ENCODE measurements around the gene CUBN. TPM values are rescaled to one million over a fixed set of nuclear protein-coding genes. Genes with fewer than 3 reads are reported as not detected.

CUBN gene
- total RNA-seq, 1 donor, result 1.1 TPM

DNA sequence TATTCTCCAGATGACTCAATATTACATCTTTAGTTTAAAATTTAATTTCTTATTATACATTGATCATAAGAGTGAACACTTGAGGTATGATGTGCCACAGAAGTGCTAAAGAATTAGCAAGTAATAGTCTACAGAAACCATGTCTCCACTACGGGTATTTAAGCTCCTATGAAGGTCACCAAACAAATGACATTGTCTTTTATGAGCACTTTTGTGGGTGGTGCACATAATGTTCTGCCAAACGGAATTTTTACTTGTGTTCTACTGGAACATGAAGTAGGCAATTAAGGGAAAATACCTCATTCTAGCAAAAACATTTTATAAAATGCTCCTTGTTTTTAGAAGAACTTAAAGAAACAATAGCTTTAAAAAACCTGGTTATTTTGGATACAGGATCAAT is 27.4 kb upstream of the CUBN start:
- no peak for DNase-seq (ENCODE audit: insufficient read length, low spot score, missing footprints)
- Histone ChIP-seq H3K4me2 (ENCODE audit: insufficient read depth, low read length) (no peak overlapping the region), H3K4me1 (ENCODE audit: insufficient read depth, low read length) (no peaks in the 10 kb centered on the region)

GRCh38 chr10:17155826-17156225 is 26.2 kb upstream of the CUBN start:
- H4K20me1 ChIP-seq (ENCODE audit: insufficient read depth, low read length), result no peaks in the 10 kb centered on the region
- no peak overlapping the region for H3K4me3 ChIP-seq (ENCODE audit: insufficient read depth, low read length)
- DNase-seq (ENCODE audit: insufficient read length, low spot score, missing footprints), result no peak
- H3K36me3 ChIP-seq (ENCODE audit: insufficient read depth, low read length), result no peaks in the 10 kb centered on the region
- no peak for TF ChIP-seq CTCF (IDR thresholded peaks at IDR 0.05; ENCODE audit: extremely low read depth, low read depth, low read length)
- H3K9me3 ChIP-seq (ENCODE audit: low read depth, low read length), result no peaks in the 10 kb centered on the region
- no peak overlapping the region for H2AFZ ChIP-seq (ENCODE audit: low read length)
- H3K4me1 ChIP-seq (ENCODE audit: insufficient read depth, low read length), result no peaks in the 10 kb centered on the region
- no peak overlapping the region for H3K4me2 ChIP-seq (ENCODE audit: insufficient read depth, low read length)
- no peaks in the 10 kb centered on the region for H3K27me3 ChIP-seq (ENCODE audit: insufficient read depth, low read length)
- no peak overlapping the region for H3K27ac ChIP-seq (ENCODE audit: low read depth, low read length)
- H3K79me2 ChIP-seq (ENCODE audit: insufficient read depth, low read length), result no peaks in the 10 kb centered on the region

More for the DNA sequence above, 27.4 kb upstream of the CUBN start:
- Histone ChIP-seq H3K79me2 (ENCODE audit: insufficient read depth, low read length) (no peaks in the 10 kb centered on the region), H3K27ac (ENCODE audit: low read depth, low read length) (no peak overlapping the region), H2AFZ (ENCODE audit: low read length) (no peak overlapping the region), H3K27me3 (ENCODE audit: insufficient read depth, low read length) (no peaks in the 10 kb centered on the region), H3K9me3 (ENCODE audit: low read depth, low read length) (no peaks in the 10 kb centered on the region), H3K36me3 (ENCODE audit: insufficient read depth, low read length) (no peaks in the 10 kb centered on the region), H4K20me1 (ENCODE audit: insufficient read depth, low read length) (no peaks in the 10 kb centered on the region), H3K4me3 (ENCODE audit: insufficient read depth, low read length) (no peak overlapping the region)
- TF ChIP-seq CTCF (IDR thresholded peaks at IDR 0.05; ENCODE audit: extremely low read depth, low read depth, low read length), result no peak

DNA sequence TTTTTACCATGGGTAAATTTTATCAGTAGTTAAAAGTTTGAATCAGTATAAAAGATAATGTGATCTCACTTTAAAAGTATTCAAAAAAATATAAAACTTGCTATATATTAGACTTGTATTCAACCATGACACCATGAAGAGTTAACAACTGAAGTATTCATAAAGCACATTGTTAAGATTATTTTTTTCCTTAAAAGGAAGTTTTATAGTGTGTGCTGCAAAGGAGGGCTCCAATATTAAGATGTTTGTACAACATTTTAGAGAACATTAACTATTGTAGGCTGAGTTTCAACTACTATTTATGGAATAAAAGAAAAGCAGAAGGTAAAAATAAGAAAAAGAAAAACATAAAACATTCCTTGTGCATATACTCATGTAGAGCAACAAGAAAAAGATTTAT is 24.5 kb upstream of the CUBN start:
- Histone ChIP-seq H2AFZ (ENCODE audit: low read length) (no peak overlapping the region), H3K36me3 (ENCODE audit: insufficient read depth, low read length) (no peaks in the 10 kb centered on the region), H3K4me1 (ENCODE audit: insufficient read depth, low read length) (no peaks in the 10 kb centered on the region), H3K4me3 (ENCODE audit: insufficient read depth, low read length) (no peak overlapping the region), H4K20me1 (ENCODE audit: insufficient read depth, low read length) (no peaks in the 10 kb centered on the region), H3K79me2 (ENCODE audit: insufficient read depth, low read length) (no peaks in the 10 kb centered on the region), H3K9me3 (ENCODE audit: low read depth, low read length) (no peaks in the 10 kb centered on the region), H3K4me2 (ENCODE audit: insufficient read depth, low read length) (no peak overlapping the region), H3K27ac (ENCODE audit: low read depth, low read length) (no peak overlapping the region), H3K27me3 (ENCODE audit: insufficient read depth, low read length) (no peaks in the 10 kb centered on the region)
- no peak for DNase-seq (ENCODE audit: insufficient read length, low spot score, missing footprints)
- no peak for TF ChIP-seq CTCF (IDR thresholded peaks at IDR 0.05; ENCODE audit: extremely low read depth, low read depth, low read length)

DNA sequence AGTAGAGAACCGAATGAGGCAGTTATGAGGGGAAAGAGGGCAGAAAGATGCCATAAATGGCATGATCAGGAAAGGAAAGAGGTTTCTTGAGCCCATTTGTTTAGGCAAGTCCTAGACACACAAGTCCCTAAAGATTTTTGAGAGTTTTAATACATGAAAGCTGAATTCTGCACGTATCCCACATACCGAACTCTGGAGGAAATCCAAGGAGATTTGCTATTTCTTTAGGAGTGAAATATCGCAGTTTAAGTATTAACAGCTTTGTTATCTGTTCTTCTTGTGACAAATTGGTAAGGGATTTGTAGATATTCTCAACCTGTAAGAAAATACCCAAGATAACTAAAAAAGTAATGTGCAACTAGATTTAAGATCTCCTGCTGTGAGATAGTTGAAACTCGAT is 23.7 kb upstream of the CUBN start:
- no peaks in the 10 kb centered on the region for H3K4me1 ChIP-seq (ENCODE audit: insufficient read depth, low read length)

More for the DNA sequence above, 23.7 kb upstream of the CUBN start:
- Histone ChIP-seq H3K27ac (ENCODE audit: low read depth, low read length) (no peak overlapping the region), H3K27me3 (ENCODE audit: insufficient read depth, low read length) (no peaks in the 10 kb centered on the region), H3K9me3 (ENCODE audit: low read depth, low read length) (no peaks in the 10 kb centered on the region), H3K4me3 (ENCODE audit: insufficient read depth, low read length) (no peak overlapping the region), H3K36me3 (ENCODE audit: insufficient read depth, low read length) (no peaks in the 10 kb centered on the region), H3K4me2 (ENCODE audit: insufficient read depth, low read length) (no peak overlapping the region), H2AFZ (ENCODE audit: low read length) (no peak overlapping the region), H4K20me1 (ENCODE audit: insufficient read depth, low read length) (no peaks in the 10 kb centered on the region), H3K79me2 (ENCODE audit: insufficient read depth, low read length) (no peaks in the 10 kb centered on the region)
- DNase-seq (ENCODE audit: insufficient read length, low spot score, missing footprints), result no peak
- no peak for TF ChIP-seq CTCF (IDR thresholded peaks at IDR 0.05; ENCODE audit: extremely low read depth, low read depth, low read length)
